ENCODE results near the gene OAS2.

OAS2 gene

DNA sequence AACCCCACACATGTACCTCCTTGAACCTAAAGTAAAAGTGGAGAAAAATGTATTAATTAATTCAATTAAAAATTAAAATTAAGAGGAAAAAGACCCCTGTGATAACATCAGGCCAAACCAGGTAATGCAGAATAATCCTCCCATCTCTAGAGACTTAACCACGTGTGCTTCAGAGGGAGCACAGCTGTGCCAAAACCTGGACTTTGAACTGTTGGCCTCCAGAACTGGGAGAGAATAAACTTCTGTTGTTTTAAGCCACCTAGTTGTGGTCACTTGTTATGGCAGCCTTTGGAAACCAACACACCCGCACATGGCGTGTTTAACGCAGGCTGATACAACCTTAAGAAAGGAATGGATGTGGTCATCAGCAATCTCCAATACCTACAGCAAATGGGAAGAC, 23.8 kb downstream of the OAS2 start:
- TF ChIP-seq TAF1 (IDR thresholded peaks at IDR 0.05; ENCODE audit: low read depth) (no peak), NFIC (IDR thresholded peaks at IDR 0.05) (no peak), EGR1 (IDR thresholded peaks at IDR 0.05) (no peak), EP300 (IDR thresholded peaks at IDR 0.05; ENCODE audit: borderline replicate concordance) (no peak)
- TF ChIP-seq, protein P1, sequence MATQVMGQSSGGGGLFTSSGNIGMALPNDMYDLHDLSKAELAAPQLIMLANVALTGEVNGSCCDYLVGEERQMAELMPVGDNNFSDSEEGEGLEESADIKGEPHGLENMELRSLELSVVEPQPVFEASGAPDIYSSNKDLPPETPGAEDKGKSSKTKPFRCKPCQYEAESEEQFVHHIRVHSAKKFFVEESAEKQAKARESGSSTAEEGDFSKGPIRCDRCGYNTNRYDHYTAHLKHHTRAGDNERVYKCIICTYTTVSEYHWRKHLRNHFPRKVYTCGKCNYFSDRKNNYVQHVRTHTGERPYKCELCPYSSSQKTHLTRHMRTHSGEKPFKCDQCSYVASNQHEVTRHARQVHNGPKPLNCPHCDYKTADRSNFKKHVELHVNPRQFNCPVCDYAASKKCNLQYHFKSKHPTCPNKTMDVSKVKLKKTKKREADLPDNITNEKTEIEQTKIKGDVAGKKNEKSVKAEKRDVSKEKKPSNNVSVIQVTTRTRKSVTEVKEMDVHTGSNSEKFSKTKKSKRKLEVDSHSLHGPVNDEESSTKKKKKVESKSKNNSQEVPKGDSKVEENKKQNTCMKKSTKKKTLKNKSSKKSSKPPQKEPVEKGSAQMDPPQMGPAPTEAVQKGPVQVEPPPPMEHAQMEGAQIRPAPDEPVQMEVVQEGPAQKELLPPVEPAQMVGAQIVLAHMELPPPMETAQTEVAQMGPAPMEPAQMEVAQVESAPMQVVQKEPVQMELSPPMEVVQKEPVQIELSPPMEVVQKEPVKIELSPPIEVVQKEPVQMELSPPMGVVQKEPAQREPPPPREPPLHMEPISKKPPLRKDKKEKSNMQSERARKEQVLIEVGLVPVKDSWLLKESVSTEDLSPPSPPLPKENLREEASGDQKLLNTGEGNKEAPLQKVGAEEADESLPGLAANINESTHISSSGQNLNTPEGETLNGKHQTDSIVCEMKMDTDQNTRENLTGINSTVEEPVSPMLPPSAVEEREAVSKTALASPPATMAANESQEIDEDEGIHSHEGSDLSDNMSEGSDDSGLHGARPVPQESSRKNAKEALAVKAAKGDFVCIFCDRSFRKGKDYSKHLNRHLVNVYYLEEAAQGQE (IDR thresholded peaks at IDR 0.05; ENCODE audit: low read depth), result no peak
- TF ChIP-seq, protein P2, sequence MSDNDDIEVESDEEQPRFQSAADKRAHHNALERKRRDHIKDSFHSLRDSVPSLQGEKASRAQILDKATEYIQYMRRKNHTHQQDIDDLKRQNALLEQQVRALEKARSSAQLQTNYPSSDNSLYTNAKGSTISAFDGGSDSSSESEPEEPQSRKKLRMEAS (IDR thresholded peaks at IDR 0.05), result no peak
- TF ChIP-seq, protein P3, sequence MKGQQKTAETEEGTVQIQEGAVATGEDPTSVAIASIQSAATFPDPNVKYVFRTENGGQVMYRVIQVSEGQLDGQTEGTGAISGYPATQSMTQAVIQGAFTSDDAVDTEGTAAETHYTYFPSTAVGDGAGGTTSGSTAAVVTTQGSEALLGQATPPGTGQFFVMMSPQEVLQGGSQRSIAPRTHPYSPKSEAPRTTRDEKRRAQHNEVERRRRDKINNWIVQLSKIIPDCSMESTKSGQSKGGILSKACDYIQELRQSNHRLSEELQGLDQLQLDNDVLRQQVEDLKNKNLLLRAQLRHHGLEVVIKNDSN (IDR thresholded peaks at IDR 0.05), result no peak

DNA sequence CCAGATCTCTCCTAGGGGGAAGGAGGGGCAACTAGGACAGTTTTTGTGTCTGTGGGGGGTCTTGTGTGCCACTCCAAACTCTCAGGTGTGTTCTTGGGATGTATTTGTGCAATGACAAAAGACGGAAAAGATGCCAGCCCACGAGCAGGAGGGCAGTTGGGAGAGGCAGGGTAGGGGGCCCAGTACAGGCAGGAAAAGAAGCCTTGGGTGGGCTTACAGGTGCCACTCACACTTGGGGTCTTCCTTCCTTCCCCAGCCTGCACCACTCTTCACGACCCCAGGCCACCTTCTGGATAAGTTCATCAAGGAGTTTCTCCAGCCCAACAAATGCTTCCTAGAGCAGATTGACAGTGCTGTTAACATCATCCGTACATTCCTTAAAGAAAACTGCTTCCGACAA, 24.4 kb downstream of the OAS2 start:
- TF ChIP-seq FOXM1 (IDR thresholded peaks at IDR 0.05; ENCODE audit: borderline replicate concordance, low read depth) (no peak), CEBPB (IDR thresholded peaks at IDR 0.05) (no peak), EP300 (IDR thresholded peaks at IDR 0.05; ENCODE audit: borderline replicate concordance) (no peak), NFIC (IDR thresholded peaks at IDR 0.05) (no peak), TAF1 (IDR thresholded peaks at IDR 0.05; ENCODE audit: low read depth) (no peak), YY1 (IDR thresholded peaks at IDR 0.05; ENCODE audit: low read depth) (no peak), TCF12 (IDR thresholded peaks at IDR 0.05; ENCODE audit: low read depth) (no peak), ZBTB7A (IDR thresholded peaks at IDR 0.05; ENCODE audit: low read depth) (no peak), RAD21 (IDR thresholded peaks at IDR 0.05; ENCODE audit: low read depth) (no peak), CREB1 (IDR thresholded peaks at IDR 0.05; ENCODE audit: low read depth) (no peak), TEAD4 (IDR thresholded peaks at IDR 0.05) (no peak), EGR1 (IDR thresholded peaks at IDR 0.05) (no peak)
- TF ChIP-seq, protein P2 (IDR thresholded peaks at IDR 0.05), result no peak
- TF ChIP-seq, protein P1 (IDR thresholded peaks at IDR 0.05; ENCODE audit: low read depth), result no peak
- TF ChIP-seq, protein P3 (IDR thresholded peaks at IDR 0.05), result no peak

DNA sequence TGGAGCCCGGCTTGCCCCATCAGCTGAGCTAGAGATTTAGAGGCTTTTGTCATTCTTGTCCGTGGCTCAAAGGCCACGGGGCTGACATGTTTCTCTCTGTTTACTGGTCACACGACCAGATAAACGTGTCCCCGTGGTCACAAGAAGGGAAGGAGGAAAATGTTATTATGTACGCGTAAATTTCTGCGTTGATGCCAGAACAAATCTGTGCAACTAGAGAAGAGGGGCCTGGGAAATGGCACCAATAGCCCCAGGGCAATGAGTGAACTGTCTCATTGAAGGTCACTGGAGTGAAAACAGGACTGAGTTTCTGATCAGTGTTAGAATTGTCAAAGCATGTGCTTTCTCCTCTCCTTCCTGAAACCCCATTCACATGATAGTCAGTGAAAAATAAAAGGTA, 25.3 kb downstream of the OAS2 start:
- TF ChIP-seq NFIC (IDR thresholded peaks at IDR 0.05) (no peak), TCF12 (IDR thresholded peaks at IDR 0.05; ENCODE audit: low read depth) (no peak), FOXM1 (IDR thresholded peaks at IDR 0.05; ENCODE audit: borderline replicate concordance, low read depth) (no peak), EGR1 (IDR thresholded peaks at IDR 0.05) (no peak), TAF1 (IDR thresholded peaks at IDR 0.05; ENCODE audit: low read depth) (no peak), TEAD4 (IDR thresholded peaks at IDR 0.05) (no peak), ZBTB7A (IDR thresholded peaks at IDR 0.05; ENCODE audit: low read depth) (no peak), YY1 (IDR thresholded peaks at IDR 0.05; ENCODE audit: low read depth) (no peak), CEBPB (IDR thresholded peaks at IDR 0.05) (no peak)
- TF ChIP-seq, protein P2 (IDR thresholded peaks at IDR 0.05), result no peak
- TF ChIP-seq, protein P3 (IDR thresholded peaks at IDR 0.05), result no peak

DNA sequence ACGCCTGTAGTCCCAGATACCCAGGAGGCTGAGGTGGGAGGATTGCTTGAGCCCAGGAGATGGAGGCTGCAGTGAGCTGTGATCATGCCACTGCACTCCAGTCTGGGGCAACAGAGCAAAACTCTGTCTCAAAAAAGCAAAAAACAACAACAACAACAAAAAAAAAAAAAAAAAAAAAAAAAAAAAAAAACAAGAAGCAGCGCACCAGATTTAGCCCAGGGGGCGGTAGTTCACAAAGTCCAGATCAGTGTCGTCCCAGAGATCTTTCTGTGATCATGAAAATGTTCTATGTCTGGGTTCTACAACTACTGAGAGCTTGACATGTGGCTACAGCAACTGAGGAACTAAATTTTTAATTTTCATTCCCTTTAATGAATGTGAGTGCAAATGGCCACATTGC, 27.4 kb downstream of the OAS2 start:
- TF ChIP-seq, protein P2 (IDR thresholded peaks at IDR 0.05), result no peak
- TF ChIP-seq TCF12 (IDR thresholded peaks at IDR 0.05; ENCODE audit: low read depth) (no peak), EGR1 (IDR thresholded peaks at IDR 0.05) (no peak), FOXM1 (IDR thresholded peaks at IDR 0.05; ENCODE audit: borderline replicate concordance, low read depth) (no peak), ZBTB7A (IDR thresholded peaks at IDR 0.05; ENCODE audit: low read depth) (no peak), TAF1 (IDR thresholded peaks at IDR 0.05; ENCODE audit: low read depth) (no peak), TEAD4 (IDR thresholded peaks at IDR 0.05) (no peak)

DNA sequence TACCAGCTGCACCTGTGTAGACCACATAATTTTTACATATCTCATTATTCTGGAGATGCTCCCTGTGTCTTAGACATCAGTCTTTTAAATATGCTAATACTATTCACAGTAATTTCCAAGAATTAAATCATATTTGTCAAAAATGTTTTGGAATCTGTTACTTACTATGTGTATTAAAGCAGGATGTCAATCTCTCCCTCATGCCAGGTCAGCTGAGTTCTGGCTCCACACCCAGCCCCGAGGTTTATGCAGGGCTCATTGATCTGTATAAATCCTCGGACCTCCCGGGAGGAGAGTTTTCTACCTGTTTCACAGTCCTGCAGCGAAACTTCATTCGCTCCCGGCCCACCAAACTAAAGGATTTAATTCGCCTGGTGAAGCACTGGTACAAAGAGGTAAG, 27.9 kb downstream of the OAS2 start:
- TF ChIP-seq CREB1 (IDR thresholded peaks at IDR 0.05; ENCODE audit: low read depth) (no peak), TAF1 (IDR thresholded peaks at IDR 0.05; ENCODE audit: low read depth) (no peak)

DNA sequence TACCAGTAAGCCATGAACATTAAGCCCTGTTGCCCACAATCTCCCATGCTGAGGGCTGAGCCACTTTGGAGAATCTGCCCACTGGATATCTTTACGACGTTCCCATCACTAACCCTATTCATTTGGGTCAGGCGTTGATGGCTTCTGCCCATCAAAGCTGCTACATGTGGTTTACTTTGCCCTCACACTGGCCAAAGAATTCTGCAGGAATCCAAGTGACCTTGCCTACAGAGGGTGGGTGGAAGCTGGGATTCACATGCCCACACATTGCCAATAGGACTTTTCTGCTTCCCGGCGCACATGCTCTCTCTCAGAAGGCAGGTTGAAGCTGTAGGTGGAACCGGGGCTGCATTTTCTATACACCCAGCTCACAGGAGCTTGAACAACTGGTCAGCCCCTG, 28.3 kb downstream of the OAS2 start:
- no peak for TF ChIP-seq EGR1 (IDR thresholded peaks at IDR 0.05)
- no peak for TF ChIP-seq TEAD4 (IDR thresholded peaks at IDR 0.05)
- TF ChIP-seq, protein P2 (IDR thresholded peaks at IDR 0.05), result no peak
- no peak for TF ChIP-seq TCF12 (IDR thresholded peaks at IDR 0.05; ENCODE audit: low read depth)
- TF ChIP-seq EP300 (IDR thresholded peaks at IDR 0.05; ENCODE audit: borderline replicate concordance), result no peak
- TF ChIP-seq YY1 (IDR thresholded peaks at IDR 0.05; ENCODE audit: low read depth), result no peak
- TF ChIP-seq FOXM1 (IDR thresholded peaks at IDR 0.05; ENCODE audit: borderline replicate concordance, low read depth), result no peak
- TF ChIP-seq, protein P1 (IDR thresholded peaks at IDR 0.05; ENCODE audit: low read depth), result no peak
- no peak for TF ChIP-seq RAD21 (IDR thresholded peaks at IDR 0.05; ENCODE audit: low read depth)
- no peak for TF ChIP-seq CEBPB (IDR thresholded peaks at IDR 0.05)
- no peak for TF ChIP-seq ZBTB7A (IDR thresholded peaks at IDR 0.05; ENCODE audit: low read depth)
- TF ChIP-seq NFIC (IDR thresholded peaks at IDR 0.05), result no peak
- TF ChIP-seq TAF1 (IDR thresholded peaks at IDR 0.05; ENCODE audit: low read depth), result no peak
- no peak for TF ChIP-seq CREB1 (IDR thresholded peaks at IDR 0.05; ENCODE audit: low read depth)
- TF ChIP-seq, protein P3 (IDR thresholded peaks at IDR 0.05), result no peak
